Coronary artery (tissue), 2 donors: ENCODE results near the gene TMEM108.

Experiments
- DNase-seq: peaks from one replicate; pipeline ENCODE4 v3.0.0-alpha.2; 2017; ENCODE audit warnings: low spot score
- H3K27ac ChIP-seq, 2 donors: fragments of 200-600 bp; sonication (generic); one replicate each; pipeline ENCODE4 v1.5.1; 2016 to 2019
- H3K4me3 ChIP-seq: fragments of 200-600 bp; sonication (generic); 2 replicates; pipeline ENCODE4 v1.5.1; 2016; ENCODE audit warnings: mild to moderate bottlenecking, moderate library complexity
- TF ChIP-seq, protein P1 (sequence below): fragments of 200-600 bp; sonication (generic); IDR thresholded peaks from one replicate; pipeline ENCODE4 v1.5.1; 2019; ENCODE audit warnings: antibody characterized with exemption

TMEM108 gene

DNA sequence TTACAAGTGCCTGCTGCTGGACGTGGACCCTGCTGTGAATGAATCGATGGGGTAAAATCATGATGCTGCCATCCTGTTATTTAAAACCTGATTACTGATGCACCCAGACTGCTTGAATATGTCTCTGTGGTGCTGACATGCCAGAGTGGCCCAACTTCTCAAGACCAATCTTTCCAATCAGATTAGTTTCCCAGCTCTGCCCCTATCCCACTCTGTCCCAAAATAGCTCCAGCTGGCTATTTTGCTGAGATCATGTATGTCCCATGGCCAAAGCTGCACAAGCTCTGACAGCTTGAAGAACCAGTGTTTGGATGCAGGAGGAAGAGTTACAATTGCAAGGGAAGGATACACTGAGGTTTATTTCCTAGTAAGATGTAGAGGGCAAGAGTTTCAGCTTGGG, 153.6 kb downstream of the TMEM108 start:
- H3K27ac ChIP-seq: no peak overlapping the region
- TF ChIP-seq, protein P1, sequence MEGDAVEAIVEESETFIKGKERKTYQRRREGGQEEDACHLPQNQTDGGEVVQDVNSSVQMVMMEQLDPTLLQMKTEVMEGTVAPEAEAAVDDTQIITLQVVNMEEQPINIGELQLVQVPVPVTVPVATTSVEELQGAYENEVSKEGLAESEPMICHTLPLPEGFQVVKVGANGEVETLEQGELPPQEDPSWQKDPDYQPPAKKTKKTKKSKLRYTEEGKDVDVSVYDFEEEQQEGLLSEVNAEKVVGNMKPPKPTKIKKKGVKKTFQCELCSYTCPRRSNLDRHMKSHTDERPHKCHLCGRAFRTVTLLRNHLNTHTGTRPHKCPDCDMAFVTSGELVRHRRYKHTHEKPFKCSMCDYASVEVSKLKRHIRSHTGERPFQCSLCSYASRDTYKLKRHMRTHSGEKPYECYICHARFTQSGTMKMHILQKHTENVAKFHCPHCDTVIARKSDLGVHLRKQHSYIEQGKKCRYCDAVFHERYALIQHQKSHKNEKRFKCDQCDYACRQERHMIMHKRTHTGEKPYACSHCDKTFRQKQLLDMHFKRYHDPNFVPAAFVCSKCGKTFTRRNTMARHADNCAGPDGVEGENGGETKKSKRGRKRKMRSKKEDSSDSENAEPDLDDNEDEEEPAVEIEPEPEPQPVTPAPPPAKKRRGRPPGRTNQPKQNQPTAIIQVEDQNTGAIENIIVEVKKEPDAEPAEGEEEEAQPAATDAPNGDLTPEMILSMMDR: no peak
- no peak for DNase-seq
- no peak overlapping the region for H3K4me3 ChIP-seq

DNA sequence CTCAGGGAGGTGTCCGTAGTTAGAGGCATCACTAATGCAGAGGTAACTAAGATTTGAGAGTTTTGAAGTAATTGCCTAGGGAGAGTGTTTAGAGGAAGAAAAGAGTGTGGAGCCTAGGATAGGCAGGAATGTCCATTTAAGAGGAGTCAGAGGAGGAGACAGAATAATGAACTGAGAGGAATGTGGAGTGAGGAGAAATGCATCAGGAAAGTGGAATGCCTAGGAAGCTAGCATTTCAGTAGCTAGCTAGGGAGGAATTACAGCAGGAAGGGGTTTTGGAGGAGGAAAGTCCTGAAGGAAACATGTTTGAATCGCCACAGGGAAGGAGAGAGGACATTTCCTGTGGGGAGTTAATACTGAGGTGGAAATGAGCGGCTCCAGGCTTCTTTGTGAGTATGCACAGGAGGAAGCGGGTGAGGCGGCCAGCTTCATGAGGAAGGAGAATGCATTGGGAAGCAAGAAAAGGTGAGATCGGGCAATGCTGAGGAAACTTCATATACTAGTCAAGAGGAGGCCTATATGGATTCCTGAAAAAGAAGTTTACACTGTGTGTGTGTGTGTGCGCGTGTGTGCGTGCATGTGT, 154.3 kb downstream of the TMEM108 start:
- DNase-seq: no peak
- no peak overlapping the region for H3K27ac ChIP-seq
- no peak overlapping the region for H3K4me3 ChIP-seq
- TF ChIP-seq, protein P1: no peak

DNA sequence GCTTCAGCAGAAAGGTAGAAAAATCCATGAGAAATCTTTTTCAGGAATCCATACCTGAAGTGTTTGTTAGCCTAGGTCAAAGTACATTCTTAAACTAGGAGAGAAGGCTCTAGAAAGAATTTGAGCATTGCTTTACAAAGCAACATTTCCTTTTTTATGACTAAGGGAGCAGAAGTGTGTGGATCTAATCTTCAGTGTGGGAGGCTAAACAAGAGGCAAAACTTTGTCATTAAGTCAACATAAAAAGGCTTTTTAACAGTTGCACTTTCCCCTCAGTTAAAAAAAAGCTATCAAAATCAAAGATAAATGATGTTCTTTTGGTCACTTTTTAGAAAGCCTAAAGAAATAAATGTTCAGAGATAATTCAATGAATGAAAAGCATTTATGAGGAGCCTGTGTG, 154.8 kb downstream of the TMEM108 start:
- Histone ChIP-seq H3K27ac (no peak overlapping the region), H3K4me3 (no peak overlapping the region)
- TF ChIP-seq, protein P1: no peak
- DNase-seq: no peak

DNA sequence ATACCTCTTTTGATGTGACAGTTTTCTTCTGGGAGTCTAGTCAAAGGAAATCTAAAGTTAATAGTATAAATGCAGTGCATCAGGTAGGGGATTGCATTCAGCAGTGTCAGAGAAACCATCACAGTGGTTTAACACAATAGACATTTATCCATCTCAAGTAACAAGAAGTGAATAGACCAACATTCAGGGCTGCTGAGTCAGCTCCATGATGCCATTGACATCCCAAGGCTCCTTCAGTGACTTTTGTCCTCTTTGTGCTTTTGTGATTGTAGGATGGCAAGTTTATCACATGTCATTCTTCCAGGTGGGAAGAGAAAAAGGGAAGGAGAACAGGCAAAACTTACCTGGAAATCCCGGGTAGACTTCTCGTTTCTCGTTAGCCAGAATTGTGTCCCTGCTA, 158.3 kb downstream of the TMEM108 start:
- DNase-seq: no peak
- TF ChIP-seq, protein P1: no peak
- no peak overlapping the region for H3K27ac ChIP-seq

DNA sequence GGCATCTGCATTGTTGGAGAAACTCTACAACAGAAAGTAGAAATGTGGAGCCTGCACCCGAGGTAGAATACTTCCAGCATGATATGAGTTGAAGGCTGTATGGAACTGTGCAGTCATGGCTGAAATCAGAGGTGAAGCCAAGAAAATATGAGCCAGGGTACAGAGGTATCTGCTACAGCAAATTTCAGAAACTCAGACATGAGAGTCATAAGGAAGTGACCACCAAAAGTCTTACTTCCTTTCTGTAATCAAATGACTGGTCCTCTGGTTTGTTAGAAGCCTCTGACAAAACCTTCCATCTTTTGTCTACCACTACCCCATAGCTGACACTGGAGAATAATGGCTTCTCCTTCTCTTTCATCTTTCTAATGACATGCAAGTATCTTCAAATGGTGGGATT, 159.4 kb downstream of the TMEM108 start:
- TF ChIP-seq, protein P1: no peak
- no peak overlapping the region for H3K4me3 ChIP-seq
- DNase-seq: no peak
- no peak overlapping the region for H3K27ac ChIP-seq

More for the DNA sequence above, 158.3 kb downstream of the TMEM108 start:
- H3K4me3 ChIP-seq: no peak overlapping the region

DNA sequence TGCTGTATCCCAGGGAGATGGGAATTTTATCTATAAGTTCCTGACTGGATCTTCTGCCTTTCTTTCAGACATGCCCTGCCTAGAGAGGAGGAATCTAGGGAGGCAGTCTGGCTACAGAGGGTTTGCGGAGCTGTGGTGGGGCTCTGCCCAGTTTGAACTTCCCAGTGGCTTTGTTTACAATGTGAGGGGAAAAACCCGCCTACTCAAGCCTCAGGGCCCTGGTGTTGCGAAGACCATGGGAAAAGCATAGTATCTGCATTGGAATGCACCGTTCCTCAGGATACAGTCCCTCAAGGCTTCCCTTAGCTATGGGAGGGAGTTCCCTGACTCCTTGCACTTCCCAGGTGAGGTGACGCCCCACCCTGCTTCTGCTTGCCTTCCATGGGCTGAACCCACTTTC, 168.7 kb downstream of the TMEM108 start:
- Histone ChIP-seq H3K4me3 (no peak overlapping the region), H3K27ac (no peak overlapping the region)
- TF ChIP-seq, protein P1: no peak
- DNase-seq: no peak

DNA sequence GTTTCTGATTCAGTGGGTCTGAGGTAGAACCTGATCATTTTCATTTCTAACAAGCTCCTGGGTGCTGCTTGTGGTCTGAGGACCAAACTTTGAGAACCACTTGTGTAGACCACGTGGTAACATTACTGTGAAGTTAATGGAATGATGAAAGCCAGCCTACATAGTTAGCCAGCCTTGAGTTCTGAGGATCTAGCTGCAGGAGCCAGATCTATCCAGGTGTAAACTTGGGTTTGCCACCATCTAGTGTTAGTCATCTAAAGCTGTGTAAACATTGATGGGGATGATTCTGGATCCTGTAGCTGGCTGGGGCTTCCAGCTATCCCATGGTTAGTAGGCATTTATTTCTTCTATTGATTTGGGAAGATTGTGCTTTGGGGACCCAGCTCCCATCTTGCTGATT, 170.0 kb downstream of the TMEM108 start:
- DNase-seq: no peak
- TF ChIP-seq, protein P1: no peak
- H3K4me3 ChIP-seq: no peak overlapping the region
- H3K27ac ChIP-seq: no peak overlapping the region
